ENCODE results near the gene CD209. TPM values are rescaled to one million over a fixed set of nuclear protein-coding genes. Genes with fewer than 3 reads are reported as not detected.

Gene CD209
- total and polyA plus RNA-seq, 2 experiments from 2014 or later, result not detected

DNA sequence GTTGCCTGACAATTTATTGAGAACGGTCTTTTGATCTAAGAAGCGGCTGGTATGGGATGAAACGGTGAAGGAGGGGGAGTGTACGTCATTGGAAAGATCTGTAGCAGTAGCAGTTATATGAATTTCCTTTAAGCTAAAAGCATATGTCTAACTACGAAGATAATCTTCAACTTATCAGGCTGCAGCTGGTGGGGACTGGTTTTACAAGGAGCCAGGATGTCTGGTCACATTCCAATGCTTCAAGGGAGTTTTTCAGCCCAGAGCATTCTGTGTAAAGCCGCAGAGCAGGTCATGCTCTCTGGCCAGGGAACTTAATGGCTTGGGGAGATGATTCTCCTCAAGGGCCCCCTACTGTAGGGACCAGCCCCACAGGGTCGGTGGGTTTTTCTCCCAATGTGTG lies 44.9 kb upstream of the CD209 start:
- no peaks in the 10 kb centered on the region for H3K4me1 ChIP-seq (ENCODE audit: insufficient read depth)
- H3K9me2 ChIP-seq (replicated peaks; ENCODE audit: insufficient read depth), result no peaks in the 10 kb centered on the region
- H3K36me3 ChIP-seq (replicated peaks; ENCODE audit: insufficient read depth, low read depth), result no peaks in the 10 kb centered on the region
- no peak for TF ChIP-seq CTCF (IDR thresholded peaks at IDR 0.05; ENCODE audit: poor library complexity)
- H3K4me2 ChIP-seq, result peak overlapping the region; percentile 41
- H3K9me3 ChIP-seq (ENCODE audit: low read depth), result no peaks in the 10 kb centered on the region
- H2AFZ ChIP-seq, result no peak overlapping the region
- DNase-seq (ENCODE audit: low spot score), result peak; percentile 59
- peaks cover 22% of the 10 kb centered on the region for H3K27me3 ChIP-seq
- no peaks in the 10 kb centered on the region for H4K20me1 ChIP-seq (ENCODE audit: insufficient read depth, poor library complexity, severe bottlenecking)
- 17% methylated on average over 7 of the region's 7 CpGs for WGBS (ENCODE audit: low lambda C conversion rate, missing lambda C conversion rate)
- H3K4me3 ChIP-seq, result no peak overlapping the region
- H3K27ac ChIP-seq, result peak overlapping the region; percentile 65
- no peaks in the 10 kb centered on the region for H3K79me2 ChIP-seq

- Histone ChIP-seq H3K27me3 (peaks cover 29% of the 10 kb centered on the region), H3K4me2 (no peak overlapping the region)
Observed at GRCh38 chr19:7790416-7790815, 43.1 kb upstream of the CD209 start.

GRCh38 chr19:7789447-7789846 lies 42.1 kb upstream of the CD209 start:
- no peaks in the 10 kb centered on the region for H3K4me1 ChIP-seq (ENCODE audit: insufficient read depth)
- H2AFZ ChIP-seq, result no peak overlapping the region
- H3K27ac ChIP-seq, result no peak overlapping the region
- no peaks in the 10 kb centered on the region for H3K79me2 ChIP-seq
- H3K9me3 ChIP-seq (ENCODE audit: low read depth), result no peaks in the 10 kb centered on the region
- DNase-seq (ENCODE audit: low spot score), result no peak
- 13% methylated on average over 30 of the region's 31 CpGs for WGBS (ENCODE audit: low lambda C conversion rate, missing lambda C conversion rate)
- no peaks in the 10 kb centered on the region for H4K20me1 ChIP-seq (ENCODE audit: insufficient read depth, poor library complexity, severe bottlenecking)
- H3K27me3 ChIP-seq, result peaks cover 33% of the 10 kb centered on the region
- no peaks in the 10 kb centered on the region for H3K36me3 ChIP-seq (replicated peaks; ENCODE audit: insufficient read depth, low read depth)
- H3K4me2 ChIP-seq, result peak overlapping the region; percentile 71
- TF ChIP-seq EZH2 (IDR thresholded peaks at IDR 0.05; ENCODE audit: borderline replicate concordance) (no peak), CTCF (IDR thresholded peaks at IDR 0.05; ENCODE audit: poor library complexity) (no peak), EZH2phosphoT487 (IDR thresholded peaks at IDR 0.05; ENCODE audit: low read depth, severe bottlenecking, unreplicated experiment) (no peak)
- H3K4me3 ChIP-seq, result no peak overlapping the region
- H3K9me2 ChIP-seq (replicated peaks; ENCODE audit: insufficient read depth), result no peaks in the 10 kb centered on the region

More at GRCh38 chr19:7790416-7790815, 43.1 kb upstream of the CD209 start:
- Histone ChIP-seq H3K36me3 (replicated peaks; ENCODE audit: insufficient read depth, low read depth) (no peaks in the 10 kb centered on the region), H3K9me2 (replicated peaks; ENCODE audit: insufficient read depth) (no peaks in the 10 kb centered on the region), H3K4me3 (no peak overlapping the region), H3K79me2 (no peaks in the 10 kb centered on the region), H3K4me1 (ENCODE audit: insufficient read depth) (no peaks in the 10 kb centered on the region), H4K20me1 (ENCODE audit: insufficient read depth, poor library complexity, severe bottlenecking) (no peaks in the 10 kb centered on the region), H3K9me3 (ENCODE audit: low read depth) (no peaks in the 10 kb centered on the region), H2AFZ (no peak overlapping the region), H3K27ac (no peak overlapping the region)
- WGBS (ENCODE audit: low lambda C conversion rate, missing lambda C conversion rate), result 94% methylated on average over 14 of the region's 14 CpGs
- no peak for DNase-seq (ENCODE audit: low spot score)
- TF ChIP-seq EZH2phosphoT487 (IDR thresholded peaks at IDR 0.05; ENCODE audit: low read depth, severe bottlenecking, unreplicated experiment) (no peak), CTCF (IDR thresholded peaks at IDR 0.05; ENCODE audit: poor library complexity) (no peak), EZH2 (IDR thresholded peaks at IDR 0.05; ENCODE audit: borderline replicate concordance) (no peak)

DNA sequence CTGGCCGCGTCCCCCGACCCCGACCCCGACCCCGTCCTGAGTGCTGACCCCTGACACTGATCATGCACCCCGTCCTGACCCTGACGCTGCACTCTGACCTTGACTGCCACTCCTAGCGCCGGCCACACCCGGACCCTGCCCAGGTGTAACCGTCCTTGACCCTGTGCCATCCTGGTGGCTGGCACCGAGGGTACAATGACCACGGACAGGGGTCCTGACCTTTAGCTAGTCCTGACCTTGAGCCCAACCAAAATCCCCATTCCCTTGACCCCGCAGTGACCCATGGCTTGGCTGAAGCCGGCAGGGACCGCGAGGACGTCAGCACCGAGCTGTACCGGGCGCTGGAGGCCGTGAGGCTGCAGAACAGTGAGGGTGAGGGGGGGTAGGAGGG lies 41.6 kb upstream of the CD209 start:
- Histone ChIP-seq H3K9me3 (ENCODE audit: low read depth) (no peaks in the 10 kb centered on the region), H3K4me1 (ENCODE audit: insufficient read depth) (no peaks in the 10 kb centered on the region), H3K4me3 (no peak overlapping the region), H3K27ac (no peak overlapping the region), H4K20me1 (ENCODE audit: insufficient read depth, poor library complexity, severe bottlenecking) (no peaks in the 10 kb centered on the region), H3K9me2 (replicated peaks; ENCODE audit: insufficient read depth) (no peaks in the 10 kb centered on the region), H2AFZ (no peak overlapping the region), H3K79me2 (no peaks in the 10 kb centered on the region), H3K4me2 (peak overlapping the region; percentile 71), H3K36me3 (replicated peaks; ENCODE audit: insufficient read depth, low read depth) (no peaks in the 10 kb centered on the region), H3K27me3 (peaks cover 33% of the 10 kb centered on the region)
- TF ChIP-seq CTCF (IDR thresholded peaks at IDR 0.05; ENCODE audit: poor library complexity), result no peak
- TF ChIP-seq EZH2 (IDR thresholded peaks at IDR 0.05; ENCODE audit: borderline replicate concordance), result no peak
- TF ChIP-seq EZH2phosphoT487 (IDR thresholded peaks at IDR 0.05; ENCODE audit: low read depth, severe bottlenecking, unreplicated experiment), result no peak
- WGBS (ENCODE audit: low lambda C conversion rate, missing lambda C conversion rate), result 4% methylated on average over 16 of the region's 23 CpGs
- DNase-seq (ENCODE audit: low spot score), result no peak

Measured in hepatocyte (in vitro differentiated cells).